ENCODE data around the gene CACNB1. TPM values are rescaled to one million over a fixed set of nuclear protein-coding genes. Genes with fewer than 3 reads are reported as not detected.

CACNB1 gene
- total RNA-seq, 2 experiments from 2014 or later: 5.3 to 5.9 TPM

- CTCF ChIA-PET: interaction anchor here (0.6 to 4.9 kb wide), 31 partner anchors 8 to 421 kb away, joined by 3 to 106 read pairs (median 5); partner anchors contain the start of genes ARL5C and LASP1
- Mint-ChIP-seq H3K9me3 (no peaks in the 10 kb centered on the region), H3K4me1 (ENCODE audit: low read depth) (peaks cover 27% of the 10 kb centered on the region), H3K27ac (peak overlapping the region; percentile 95), H3K27me3 (ENCODE audit: low read depth) (peaks cover 4% of the 10 kb centered on the region), H3K36me3 (ENCODE audit: low read depth) (peaks cover 2% of the 10 kb centered on the region), H3K4me3 (peak overlapping the region; percentile 94)
- peak; percentile 52 for DNase-seq
- intact Hi-C loops (cut with micrococcal nuclease): loop anchor here (2.0 to 5.0 kb wide), 6 partner anchors 300 to 595 kb away; partner anchors contain the start of genes CISD3, PIP4K2B and RPL23
Observed at GRCh38 chr17:39151943-39152818, 45.3 kb downstream of the CACNB1 start.

- H3K4me1 Mint-ChIP-seq (ENCODE audit: low read depth): peaks cover 27% of the 10 kb centered on the region
- peak within 1 kb of the TSS; percentile 95 for H3K27ac Mint-ChIP-seq
- DNase-seq: no peak
- peaks cover 4% of the 10 kb centered on the region for H3K27me3 Mint-ChIP-seq (ENCODE audit: low read depth)
- CTCF ChIA-PET: interaction anchor here (0.7 to 4.9 kb wide), 9 partner anchors 15 to 282 kb away, joined by 3 to 106 read pairs (median 7); partner anchors contain the start of genes ARL5C and LASP1
- H3K9me3 Mint-ChIP-seq: no peaks in the 10 kb centered on the region
- intact Hi-C loops (cut with micrococcal nuclease): loop anchor here (5.0 kb wide), 5 partner anchors 299 to 594 kb away; partner anchors contain the start of genes CISD3, PIP4K2B and RPL23
- H3K4me3 Mint-ChIP-seq: peak within 1 kb of the TSS; percentile 94
- H3K36me3 Mint-ChIP-seq (ENCODE audit: low read depth): peaks cover 2% of the 10 kb centered on the region
Observed at GRCh38 chr17:39151150-39151942, 46.1 kb downstream of the CACNB1 start, which contains the start of gene PLXDC1. Gene PLXDC1, minus strand, starts transcription at chr17:39151637. Its CDS starts 200 bp downstream, at chr17:39151437.

GRCh38 chr17:39150795-39151149 is 46.7 kb downstream of the CACNB1 start:
- CTCF ChIA-PET: interaction anchor here (1.1 to 4.9 kb wide), 4 partner anchors 15 to 168 kb away, joined by 3 to 106 read pairs (median 38); partner anchors contain the start of gene ARL5C
- H3K27me3 Mint-ChIP-seq (ENCODE audit: low read depth): peaks cover 4% of the 10 kb centered on the region
- peak overlapping the region; percentile 69 for H3K4me3 Mint-ChIP-seq
- H3K36me3 Mint-ChIP-seq (ENCODE audit: low read depth): peaks cover 2% of the 10 kb centered on the region
- DNase-seq: no peak
- H3K9me3 Mint-ChIP-seq: no peaks in the 10 kb centered on the region
- intact Hi-C loops (cut with micrococcal nuclease): loop anchor here (5.0 kb wide), 5 partner anchors 298 to 593 kb away; partner anchors contain the start of genes CISD3, PIP4K2B and RPL23
- H3K4me1 Mint-ChIP-seq (ENCODE audit: low read depth): peaks cover 27% of the 10 kb centered on the region
- H3K27ac Mint-ChIP-seq: no peak overlapping the region

- H3K9me3 Mint-ChIP-seq: no peaks in the 10 kb centered on the region
- intact Hi-C loops (cut with micrococcal nuclease): loop anchor here (5.0 kb wide), 5 partner anchors 298 to 593 kb away; partner anchors contain the start of genes CISD3, PIP4K2B and RPL23
- DNase-seq: no peak
- peaks cover 4% of the 10 kb centered on the region for H3K27me3 Mint-ChIP-seq (ENCODE audit: low read depth)
- no peak overlapping the region for H3K27ac Mint-ChIP-seq
- peaks cover 29% of the 10 kb centered on the region for H3K4me1 Mint-ChIP-seq (ENCODE audit: low read depth)
- peak overlapping the region; percentile 69 for H3K4me3 Mint-ChIP-seq
- peaks cover 2% of the 10 kb centered on the region for H3K36me3 Mint-ChIP-seq (ENCODE audit: low read depth)
- CTCF ChIA-PET: interaction anchor here (1.1 to 4.9 kb wide), 4 partner anchors 16 to 167 kb away, joined by 3 to 106 read pairs (median 38); partner anchors contain the start of gene ARL5C
Observed at GRCh38 chr17:39150104-39150634, 47.3 kb downstream of the CACNB1 start.

- intact Hi-C loops (cut with micrococcal nuclease): no loop called here
- no peak overlapping the region for H3K27ac Mint-ChIP-seq
- no peak for DNase-seq
Observed at GRCh38 chr17:39147221-39148185, 50.0 kb downstream of the CACNB1 start.

GRCh38 chr17:39146273-39146672 is 51.2 kb downstream of the CACNB1 start:
- no peak for DNase-seq
- Mint-ChIP-seq H3K4me3 (no peak overlapping the region), H3K27me3 (ENCODE audit: low read depth) (no peaks in the 10 kb centered on the region), H3K36me3 (ENCODE audit: low read depth) (no peaks in the 10 kb centered on the region), H3K27ac (no peak overlapping the region), H3K4me1 (ENCODE audit: low read depth) (peaks cover 17% of the 10 kb centered on the region), H3K9me3 (peaks cover 2% of the 10 kb centered on the region)
- intact Hi-C loops (cut with micrococcal nuclease): no loop called here
- CTCF ChIA-PET: interaction anchor here (0.7 to 3.3 kb wide), 2 partner anchors 158 to 163 kb away, joined by 5 to 12 read pairs; no protein-coding TSS in a partner anchor

More at GRCh38 chr17:39147221-39148185, 50.0 kb downstream of the CACNB1 start:
- Mint-ChIP-seq H3K36me3 (ENCODE audit: low read depth) (no peaks in the 10 kb centered on the region), H3K4me3 (no peak overlapping the region), H3K27me3 (ENCODE audit: low read depth) (no peaks in the 10 kb centered on the region), H3K4me1 (ENCODE audit: low read depth) (peaks cover 24% of the 10 kb centered on the region), H3K9me3 (no peaks in the 10 kb centered on the region)
- CTCF ChIA-PET: interaction anchor here (0.6 to 1.6 kb wide), 4 partner anchors 27 to 519 kb away, joined by 3 to 5 read pairs (median 4); no protein-coding TSS in a partner anchor

GRCh38 chr17:39145143-39145542 is 52.3 kb downstream of the CACNB1 start:
- DNase-seq: no peak
- intact Hi-C loops (cut with micrococcal nuclease): no loop called here
- CTCF ChIA-PET: interaction anchor here (0.5 to 3.3 kb wide), 5 partner anchors 8 to 303 kb away, joined by 3 to 12 read pairs (median 4); no protein-coding TSS in a partner anchor
- Mint-ChIP-seq H3K27me3 (ENCODE audit: low read depth) (no peaks in the 10 kb centered on the region), H3K4me1 (ENCODE audit: low read depth) (peaks cover 11% of the 10 kb centered on the region), H3K36me3 (ENCODE audit: low read depth) (no peaks in the 10 kb centered on the region), H3K27ac (no peak overlapping the region), H3K4me3 (no peak overlapping the region), H3K9me3 (peaks cover 2% of the 10 kb centered on the region)

GRCh38 chr17:39144416-39144840 is 53.0 kb downstream of the CACNB1 start:
- peaks cover 2% of the 10 kb centered on the region for H3K9me3 Mint-ChIP-seq
- no peak overlapping the region for H3K27ac Mint-ChIP-seq
- CTCF ChIA-PET: interaction anchor here (0.5 to 3.3 kb wide), 5 partner anchors 9 to 304 kb away, joined by 3 to 12 read pairs (median 4); no protein-coding TSS in a partner anchor
- H3K36me3 Mint-ChIP-seq (ENCODE audit: low read depth): no peaks in the 10 kb centered on the region
- intact Hi-C loops (cut with micrococcal nuclease): no loop called here
- DNase-seq: no peak
- H3K4me1 Mint-ChIP-seq (ENCODE audit: low read depth): peaks cover 9% of the 10 kb centered on the region
- no peak overlapping the region for H3K4me3 Mint-ChIP-seq
- H3K27me3 Mint-ChIP-seq (ENCODE audit: low read depth): no peaks in the 10 kb centered on the region

- no peak overlapping the region for H3K27ac Mint-ChIP-seq
- no peaks in the 10 kb centered on the region for H3K36me3 Mint-ChIP-seq (ENCODE audit: low read depth)
- peaks cover 9% of the 10 kb centered on the region for H3K4me1 Mint-ChIP-seq (ENCODE audit: low read depth)
- CTCF ChIA-PET: interaction anchor here (1.5 to 3.3 kb wide), 2 partner anchors 9 to 160 kb away, joined by 5 to 12 read pairs; no protein-coding TSS in a partner anchor
- intact Hi-C loops (cut with micrococcal nuclease): no loop called here
- peaks cover 2% of the 10 kb centered on the region for H3K9me3 Mint-ChIP-seq
- DNase-seq: no peak
- no peaks in the 10 kb centered on the region for H3K27me3 Mint-ChIP-seq (ENCODE audit: low read depth)
- no peak overlapping the region for H3K4me3 Mint-ChIP-seq
Observed at GRCh38 chr17:39143552-39144093, 53.8 kb downstream of the CACNB1 start.

GRCh38 chr17:39141915-39142664 is 55.4 kb downstream of the CACNB1 start:
- no peaks in the 10 kb centered on the region for H3K27me3 Mint-ChIP-seq (ENCODE audit: low read depth)
- H3K27ac Mint-ChIP-seq: no peak overlapping the region
- no peaks in the 10 kb centered on the region for H3K36me3 Mint-ChIP-seq (ENCODE audit: low read depth)
- intact Hi-C loops (cut with micrococcal nuclease): no loop called here
- H3K4me3 Mint-ChIP-seq: no peak overlapping the region
- H3K9me3 Mint-ChIP-seq: peaks cover 2% of the 10 kb centered on the region
- CTCF ChIA-PET: interaction anchor here (0.6 kb wide), 1 partner anchor 11 kb away, joined by 3 read pairs; no protein-coding TSS in a partner anchor
- DNase-seq: no peak
- peaks cover 9% of the 10 kb centered on the region for H3K4me1 Mint-ChIP-seq (ENCODE audit: low read depth)
